A549 (cell line): Measurements from ENCODE around the gene CDKN2C. TPM values are rescaled to one million over a fixed set of nuclear protein-coding genes. Genes with fewer than 3 reads are reported as not detected.

Experiments used
- ATAC-seq, 2 experiments: fragments of 200-7000 bp in 1 of 2; fragments of >200 bp in 1 of 2; cut with Nextera tagmentation in 1 of 2; cut with Tn5 transposase in 1 of 2; 3 replicates each; pipeline versions ENCODE4 v1.8.0 to v1.9.1; 2018 to 2020; ENCODE audit warnings: mild to moderate bottlenecking in 1 of 2, moderate library complexity in 1 of 2
- CTCF ChIA-PET: fragments of 300-600 bp; sonication (Branson Sonifier 250); formaldehyde crosslinking; extraction: SDS; loops from one replicate; lab custom pipeline; 2021; ENCODE audit warnings: antibody characterized with exemption, inconsistent platforms; lab: Yijun Ruan, JAX
- POLR2A ChIA-PET: fragments of 350-600 bp; formaldehyde crosslinking; extraction: SDS; loops from one replicate; lab custom pipeline; 2021; ENCODE audit warnings: antibody characterized with exemption, inconsistent platforms; lab: Yijun Ruan, JAX
- DNase-seq, 2 experiments: peaks; one replicate each; pipeline versions ENCODE4 v3.0.0 to v3.0.0-alpha.2; 2011 to 2016; ENCODE audit warnings: low read depth in 1 of 2, low spot score in 1 of 2
- FAIRE-seq: peaks from 2 replicates; lab custom pipeline; 2011; peaks lifted over from hg19 to GRCh38; lab: Jason Lieb, UNC
- H3K27ac ChIP-seq, 2 experiments: fragments of >200 bp; sonication (Bioruptor Twin); formaldehyde crosslinking; 3 replicates each; pipeline ENCODE4 v1.5.1; 2016 to 2017
- H3K4me1 ChIP-seq: fragments of >200 bp; sonication (Bioruptor Twin); formaldehyde crosslinking; 3 replicates; pipeline ENCODE4 v1.6.1; 2016
- H3K4me2 ChIP-seq: fragments of >200 bp; sonication (Bioruptor Twin); formaldehyde crosslinking; 3 replicates; pipeline ENCODE4 v1.6.1; 2016
- H3K4me3 ChIP-seq: fragments of >200 bp; sonication (Bioruptor Twin); formaldehyde crosslinking; 3 replicates; pipeline ENCODE4 v1.5.1; 2016
- H3K9me3 ChIP-seq: fragments of >200 bp; sonication (Bioruptor Twin); formaldehyde crosslinking; 3 replicates; pipeline ENCODE4 v1.6.1; 2016
- BHLHE40 ChIP-seq: IDR thresholded peaks from 2 replicates; pipeline ENCODE4 v1.6.1; 2012; ENCODE audit warnings: low read depth, low read length, inconsistent platforms
- CBX8 ChIP-seq: fragments of 200-600 bp; sonication (generic); IDR thresholded peaks from 2 replicates; pipeline ENCODE4 v1.6.1; 2016
- CEBPB ChIP-seq, 2 experiments: fragments of >200 bp in 1 of 2; sonication (Bioruptor Twin) in 1 of 2; formaldehyde crosslinking in 1 of 2; IDR thresholded peaks; 2 replicates each; pipeline ENCODE4 v1.6.1; 2012 to 2016
- CHD4 ChIP-seq: fragments of 200-600 bp; sonication (generic); IDR thresholded peaks from 2 replicates; pipeline ENCODE4 v1.6.1; 2016; ENCODE audit warnings: antibody characterized with exemption, mild to moderate bottlenecking, borderline replicate concordance
- EHF ChIP-seq: fragments of 250-450 bp; sonication (Bioruptor Pico); IDR thresholded peaks from 2 replicates; pipeline ENCODE4 v1.5.0; 2020; ENCODE audit warnings: mild to moderate bottlenecking
- FOSB ChIP-seq: fragments of 250-450 bp; sonication (Bioruptor Pico); IDR thresholded peaks from 2 replicates; pipeline ENCODE4 v1.5.0; 2020; ENCODE audit warnings: mild to moderate bottlenecking, moderate library complexity
- FOXS1 ChIP-seq: fragments of 250-450 bp; sonication (Bioruptor Pico); IDR thresholded peaks from 2 replicates; pipeline ENCODE4 v1.5.0; 2020; ENCODE audit warnings: mild to moderate bottlenecking, moderate library complexity
- HDAC2 ChIP-seq: fragments of 200-600 bp; sonication (generic); IDR thresholded peaks from 2 replicates; pipeline ENCODE4 v1.6.1; 2016
- HEYL ChIP-seq: fragments of 250-450 bp; sonication (Bioruptor Pico); IDR thresholded peaks from 2 replicates; pipeline ENCODE4 v1.8.0; 2021; ENCODE audit warnings: mild to moderate bottlenecking, moderate library complexity
- HOXA7 ChIP-seq: fragments of 250-450 bp; sonication (Bioruptor Pico); IDR thresholded peaks from 2 replicates; pipeline ENCODE4 v1.5.0; 2020; ENCODE audit warnings: mild to moderate bottlenecking, moderate library complexity
- JUN ChIP-seq, 2 experiments: fragments of >200 bp; sonication (Bioruptor Twin); formaldehyde crosslinking; IDR thresholded peaks; 2 replicates in 1 of 2; 3 replicates in 1 of 2; pipeline ENCODE4 v1.6.1; 2016 to 2017
- KDM1A ChIP-seq: fragments of 200-600 bp; sonication (generic); IDR thresholded peaks from 2 replicates; pipeline ENCODE4 v1.6.1; 2016; ENCODE audit warnings: low read depth, mild to moderate bottlenecking
- KDM5A ChIP-seq: fragments of 200-600 bp; sonication (generic); IDR thresholded peaks from 2 replicates; pipeline ENCODE4 v1.6.1; 2016; ENCODE audit warnings: antibody characterized with exemption, mild to moderate bottlenecking
- MAFK ChIP-seq: fragments of 450-650 bp; IDR thresholded peaks from 2 replicates; pipeline ENCODE4 v1.6.1; 2014; ENCODE audit not compliant: partially characterized antibody
- MAZ ChIP-seq: fragments of 150-350 bp; IDR thresholded peaks from 2 replicates; pipeline ENCODE4 v1.6.1; 2014; ENCODE audit warnings: antibody characterized with exemption, low read depth, low read length, borderline replicate concordance
- POLR2AphosphoS2 ChIP-seq: conservative IDR thresholded peaks from 2 replicates; pipeline ENCODE4 v1.6.1; 2012; ENCODE audit warnings: low read length, improper control_type of control experiment, inconsistent platforms
- SMC3 ChIP-seq: fragments of >200 bp; sonication (Bioruptor Twin); formaldehyde crosslinking; IDR thresholded peaks from 3 replicates; pipeline ENCODE4 v1.6.1; 2018; ENCODE audit warnings: inconsistent platforms
- TFCP2L1 ChIP-seq: fragments of 250-450 bp; sonication (Bioruptor Pico); IDR thresholded peaks from 2 replicates; pipeline ENCODE4 v1.5.0; 2021; ENCODE audit warnings: mild to moderate bottlenecking
- TP53 ChIP-seq: fragments of 250-450 bp; sonication (Bioruptor Pico); IDR thresholded peaks from 2 replicates; pipeline ENCODE4 v1.5.0; 2021; ENCODE audit warnings: mild to moderate bottlenecking, moderate library complexity
- ZC3H11A ChIP-seq: fragments of 450-650 bp; IDR thresholded peaks from 2 replicates; pipeline ENCODE4 v1.6.1; 2014; ENCODE audit warnings: antibody characterized with exemption, mild to moderate bottlenecking
- ZFP36 ChIP-seq: fragments of 450-650 bp; IDR thresholded peaks from 2 replicates; pipeline ENCODE4 v1.6.1; 2014; ENCODE audit warnings: borderline replicate concordance; ENCODE audit not compliant: partially characterized antibody
- ZNF302 ChIP-seq: fragments of 250-450 bp; sonication (Bioruptor Pico); IDR thresholded peaks from 2 replicates; pipeline ENCODE4 v1.9.0; 2021; ENCODE audit warnings: inconsistent platforms, mild to moderate bottlenecking, moderate library complexity
- WGBS: methylation state at CpG from one replicate; pipeline ENCODE4 v1.1.6; 2017; ENCODE audit errors: missing lambda C conversion rate; 5-methylcytosine and 5-hydroxymethylcytosine counted together
- polyA plus RNA-seq, 4 experiments: library from polyadenylated mRNA; depleted of rRNA in 3 of 4; stranded (reverse); fragments of >200 nt; fragmentation: RNase III in 1 of 4; extraction: RNeasy Plus Mini Kit Qiagen cat#74134 plus additional on column Dnase treatment in 1 of 4; gene quantifications; 2 replicates in 3 of 4; 3 replicates in 1 of 4; pipeline ENCODE4 v1.2.3, GENCODE V29; 2011 to 2017
- TF ChIP-seq, protein P1 (sequence below): IDR thresholded peaks from 2 replicates; pipeline ENCODE4 v1.6.1; 2012
- TF ChIP-seq, protein P2 (sequence below): fragments of >200 bp; sonication (Bioruptor Twin); formaldehyde crosslinking; IDR thresholded peaks from 2 replicates; pipeline ENCODE4 v1.6.1; 2016
- TF ChIP-seq, protein P3 (sequence below): fragments of 450-650 bp; IDR thresholded peaks from 2 replicates; pipeline ENCODE4 v1.6.1; 2014; ENCODE audit warnings: antibody characterized with exemption
- TF ChIP-seq, protein P4 (sequence below): fragments of 150-350 bp; IDR thresholded peaks from 2 replicates; pipeline ENCODE4 v1.6.1; 2014; ENCODE audit warnings: low read depth, mild to moderate bottlenecking, low read length
- TF ChIP-seq, protein P5 (sequence below): IDR thresholded peaks from 2 replicates; pipeline ENCODE4 v1.6.1; 2012; ENCODE audit warnings: low read depth, borderline replicate concordance
- TF ChIP-seq, protein P6 (sequence below): fragments of >200 bp; sonication (Bioruptor Twin); formaldehyde crosslinking; IDR thresholded peaks from 3 replicates; pipeline ENCODE4 v1.5.1; 2016

CDKN2C gene
- polyA plus RNA-seq, 2 of the 4 experiments (the other 2 are of a cell fraction) = 13.0 to 17.7 TPM

DNA sequence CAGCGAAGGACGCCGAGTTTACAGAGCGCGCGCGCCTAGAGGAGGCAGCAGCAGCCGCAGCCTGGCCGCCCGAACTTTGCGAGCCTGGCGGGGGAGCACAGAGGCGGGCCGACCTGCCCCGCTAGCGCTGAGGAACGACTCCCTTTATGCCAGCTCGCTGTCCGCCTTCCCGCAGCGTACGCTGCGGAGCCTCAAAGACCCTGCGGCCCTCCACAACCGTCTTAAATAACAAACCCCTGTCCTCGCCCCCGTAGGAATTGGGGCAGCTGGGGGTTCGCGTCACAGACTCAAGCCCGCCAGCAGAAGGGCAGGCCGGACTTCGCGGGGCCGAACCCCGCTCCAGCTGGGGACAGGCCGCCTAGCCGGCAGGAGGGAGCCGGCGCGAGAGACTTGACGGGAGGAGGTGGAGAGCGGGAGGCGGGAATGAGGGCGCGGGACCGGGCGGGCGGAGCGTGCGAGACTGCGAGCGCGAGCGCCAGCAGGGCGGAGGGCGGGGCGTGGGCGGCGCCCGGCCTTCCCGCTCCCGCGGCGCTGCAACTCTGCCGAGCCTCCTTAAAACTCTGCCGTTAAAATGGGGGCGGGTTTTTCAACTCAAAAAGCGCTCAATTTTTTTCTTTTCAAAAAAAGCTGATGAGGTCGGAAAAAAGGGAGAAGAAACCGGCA is 1.8 kb upstream of the CDKN2C start (continued):
- no peak for TF ChIP-seq HOXA7
- no peak for TF ChIP-seq FOSB
- TF ChIP-seq POLR2AphosphoS2 = no peak
- TF ChIP-seq TFCP2L1 (CRISPR knock-in tag) = no peak
- no peak for TF ChIP-seq KDM1A
- no peak for TF ChIP-seq CHD4
- TF ChIP-seq, protein P1, sequence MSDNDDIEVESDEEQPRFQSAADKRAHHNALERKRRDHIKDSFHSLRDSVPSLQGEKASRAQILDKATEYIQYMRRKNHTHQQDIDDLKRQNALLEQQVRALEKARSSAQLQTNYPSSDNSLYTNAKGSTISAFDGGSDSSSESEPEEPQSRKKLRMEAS = peak; percentile 78
- TF ChIP-seq, protein P2, sequence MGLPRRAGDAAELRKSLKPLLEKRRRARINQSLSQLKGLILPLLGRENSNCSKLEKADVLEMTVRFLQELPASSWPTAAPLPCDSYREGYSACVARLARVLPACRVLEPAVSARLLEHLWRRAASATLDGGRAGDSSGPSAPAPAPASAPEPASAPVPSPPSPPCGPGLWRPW = no peak
- TF ChIP-seq, all 56 proteins: peak for 9

DNA sequence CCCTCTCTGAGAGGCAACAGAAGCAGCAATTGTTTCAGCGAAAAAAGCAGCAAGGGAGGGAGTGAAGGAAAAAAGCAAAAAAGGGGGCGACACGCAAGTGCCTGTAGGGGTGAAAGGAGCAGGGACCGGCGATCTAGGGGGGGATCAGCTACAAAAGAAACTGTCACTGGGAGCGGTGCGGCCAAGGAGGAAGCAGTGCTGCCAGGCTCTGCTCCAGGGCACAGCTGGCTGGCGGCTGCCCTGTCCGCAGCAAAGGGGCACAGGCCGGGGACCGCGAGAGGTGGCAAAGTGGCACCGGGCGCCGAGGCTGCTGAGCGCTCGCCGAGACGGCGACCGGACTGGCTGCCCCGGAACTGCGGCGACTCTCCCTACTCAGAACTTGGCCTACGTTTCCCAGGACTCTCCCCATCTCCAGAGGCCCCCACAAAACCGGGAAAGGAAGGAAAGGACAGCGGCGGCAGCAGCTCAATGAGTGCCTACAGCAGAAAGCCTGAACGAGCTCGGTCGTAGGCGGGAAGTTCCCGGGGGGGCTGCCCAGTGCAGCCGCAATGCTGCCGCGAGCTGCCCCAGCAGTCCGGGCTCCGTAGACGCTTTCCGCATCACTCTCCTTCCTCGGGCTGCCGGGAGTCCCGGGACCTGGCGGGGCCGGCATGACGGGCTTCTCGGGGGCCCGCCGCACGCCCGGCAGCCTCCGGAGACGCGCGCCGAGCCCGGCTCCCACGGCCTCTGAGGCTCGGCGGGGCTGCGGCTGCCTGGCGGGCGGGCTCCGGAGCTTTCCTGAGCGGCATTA is 1.0 kb upstream of the CDKN2C start:
- WGBS = 0% methylated on average over 9 of the region's 65 CpGs
- TF ChIP-seq, protein P3, sequence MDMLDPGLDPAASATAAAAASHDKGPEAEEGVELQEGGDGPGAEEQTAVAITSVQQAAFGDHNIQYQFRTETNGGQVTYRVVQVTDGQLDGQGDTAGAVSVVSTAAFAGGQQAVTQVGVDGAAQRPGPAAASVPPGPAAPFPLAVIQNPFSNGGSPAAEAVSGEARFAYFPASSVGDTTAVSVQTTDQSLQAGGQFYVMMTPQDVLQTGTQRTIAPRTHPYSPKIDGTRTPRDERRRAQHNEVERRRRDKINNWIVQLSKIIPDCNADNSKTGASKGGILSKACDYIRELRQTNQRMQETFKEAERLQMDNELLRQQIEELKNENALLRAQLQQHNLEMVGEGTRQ = no peak
- peak; percentile 45 for TF ChIP-seq MAFK
- ChIA-PET POLR2A (interaction anchor here (1.2 to 3.2 kb wide), 4 partner anchors 9 to 267 kb away, joined by 3 to 29 read pairs (median 10); partner anchors contain the start of gene FAF1), CTCF (interaction anchor here (0.9 to 2.3 kb wide), 9 partner anchors 8 to 220 kb away, joined by 3 to 9 read pairs (median 4); partner anchors contain the start of gene FAF1)
- peak overlapping the region; percentile 84 for H3K4me2 ChIP-seq
- H3K4me1 ChIP-seq = peaks cover 8% of the 10 kb centered on the region; the same call in 2 of the 3 replicates
- H3K4me3 ChIP-seq = peak overlapping the region; percentile 90
- no peak for FAIRE-seq
- H3K27ac ChIP-seq = peak overlapping the region; percentile 99
- H3K9me3 ChIP-seq = no peaks in the 10 kb centered on the region
- peak in 1 of 2 experiments; percentile 52 for DNase-seq
- ATAC-seq = peak; percentile 53 to 65

DNA sequence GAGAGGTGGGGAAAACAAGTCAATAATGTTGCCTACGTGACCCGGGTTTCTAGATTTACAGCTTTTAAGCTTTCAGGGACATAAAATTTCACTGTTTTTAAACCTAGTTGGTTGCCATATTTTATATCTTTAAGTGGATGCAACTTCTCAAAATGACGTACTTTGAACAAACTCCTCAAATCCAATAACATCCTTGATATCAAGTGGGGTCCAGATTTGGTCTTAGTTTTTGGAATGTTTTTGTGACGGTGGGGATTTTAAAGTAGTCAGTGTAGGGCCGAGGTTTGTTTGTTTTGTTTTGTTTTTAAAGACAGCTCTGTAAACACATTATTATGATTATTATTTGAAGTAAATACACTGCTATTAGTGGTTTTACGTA is 453 bp downstream of the CDKN2C start:
- H3K4me3 ChIP-seq = peak overlapping the region; percentile 90
- FAIRE-seq (no peak), DNase-seq (no peak), ATAC-seq (no peak)
- TF ChIP-seq MAFK (no peak), ZNF302 (no peak), TP53 (no peak), JUN (IDR thresholded peaks at IDR 0.05) (no peak), BHLHE40 (no peak), SMC3 (no peak), CBX8 (no peak), FOXS1 (CRISPR knock-in tag) (no peak), TFCP2L1 (CRISPR knock-in tag) (no peak), ZC3H11A (no peak), MAZ (no peak), ZFP36 (no peak), EHF (CRISPR knock-in tag) (no peak), KDM5A (no peak), CEBPB (IDR thresholded peaks at IDR 0.05) (no peak), HDAC2 (no peak), HEYL (CRISPR knock-in tag) (no peak)
- TF ChIP-seq, protein P4, sequence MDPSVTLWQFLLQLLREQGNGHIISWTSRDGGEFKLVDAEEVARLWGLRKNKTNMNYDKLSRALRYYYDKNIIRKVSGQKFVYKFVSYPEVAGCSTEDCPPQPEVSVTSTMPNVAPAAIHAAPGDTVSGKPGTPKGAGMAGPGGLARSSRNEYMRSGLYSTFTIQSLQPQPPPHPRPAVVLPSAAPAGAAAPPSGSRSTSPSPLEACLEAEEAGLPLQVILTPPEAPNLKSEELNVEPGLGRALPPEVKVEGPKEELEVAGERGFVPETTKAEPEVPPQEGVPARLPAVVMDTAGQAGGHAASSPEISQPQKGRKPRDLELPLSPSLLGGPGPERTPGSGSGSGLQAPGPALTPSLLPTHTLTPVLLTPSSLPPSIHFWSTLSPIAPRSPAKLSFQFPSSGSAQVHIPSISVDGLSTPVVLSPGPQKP = no peak
- TF ChIP-seq, protein P5, sequence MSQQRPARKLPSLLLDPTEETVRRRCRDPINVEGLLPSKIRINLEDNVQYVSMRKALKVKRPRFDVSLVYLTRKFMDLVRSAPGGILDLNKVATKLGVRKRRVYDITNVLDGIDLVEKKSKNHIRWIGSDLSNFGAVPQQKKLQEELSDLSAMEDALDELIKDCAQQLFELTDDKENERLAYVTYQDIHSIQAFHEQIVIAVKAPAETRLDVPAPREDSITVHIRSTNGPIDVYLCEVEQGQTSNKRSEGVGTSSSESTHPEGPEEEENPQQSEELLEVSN = no peak
- TF ChIP-seq, protein P6, sequence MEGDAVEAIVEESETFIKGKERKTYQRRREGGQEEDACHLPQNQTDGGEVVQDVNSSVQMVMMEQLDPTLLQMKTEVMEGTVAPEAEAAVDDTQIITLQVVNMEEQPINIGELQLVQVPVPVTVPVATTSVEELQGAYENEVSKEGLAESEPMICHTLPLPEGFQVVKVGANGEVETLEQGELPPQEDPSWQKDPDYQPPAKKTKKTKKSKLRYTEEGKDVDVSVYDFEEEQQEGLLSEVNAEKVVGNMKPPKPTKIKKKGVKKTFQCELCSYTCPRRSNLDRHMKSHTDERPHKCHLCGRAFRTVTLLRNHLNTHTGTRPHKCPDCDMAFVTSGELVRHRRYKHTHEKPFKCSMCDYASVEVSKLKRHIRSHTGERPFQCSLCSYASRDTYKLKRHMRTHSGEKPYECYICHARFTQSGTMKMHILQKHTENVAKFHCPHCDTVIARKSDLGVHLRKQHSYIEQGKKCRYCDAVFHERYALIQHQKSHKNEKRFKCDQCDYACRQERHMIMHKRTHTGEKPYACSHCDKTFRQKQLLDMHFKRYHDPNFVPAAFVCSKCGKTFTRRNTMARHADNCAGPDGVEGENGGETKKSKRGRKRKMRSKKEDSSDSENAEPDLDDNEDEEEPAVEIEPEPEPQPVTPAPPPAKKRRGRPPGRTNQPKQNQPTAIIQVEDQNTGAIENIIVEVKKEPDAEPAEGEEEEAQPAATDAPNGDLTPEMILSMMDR = no peak
- H3K4me1 ChIP-seq = peaks cover 13% of the 10 kb centered on the region; the same call in 2 of the 3 replicates
- POLR2A ChIA-PET = interaction anchor here (0.9 to 3.2 kb wide), 3 partner anchors 8 to 11 kb away, joined by 3 to 29 read pairs (median 15); partner anchors contain the start of gene FAF1
- WGBS = 1% methylated on average over 6 of the region's 6 CpGs
- H3K27ac ChIP-seq = peak overlapping the region; percentile 99
- peak overlapping the region; percentile 84 for H3K4me2 ChIP-seq
- H3K9me3 ChIP-seq = no peaks in the 10 kb centered on the region
- CTCF ChIA-PET = interaction anchor here (1.1 to 2.3 kb wide), 4 partner anchors 10 to 219 kb away, joined by 3 to 9 read pairs (median 4); partner anchors contain the start of gene FAF1
